HG02938 (cell line): Measurements from ENCODE around the gene FGF18.
"Not testable (repeated sequence)": the region's sequence is repeated elsewhere in the genome, so short reads cannot be mapped to it uniquely, and the experiment has no call there.

Experiments used
- ATAC-seq: cut with Tn5 transposase; IDR thresholded peaks from one replicate; pipeline ENCODE4 v1.9.1; 2021; ENCODE audit warnings: mild to moderate bottlenecking, moderate library complexity; ENCODE audit not compliant: unreplicated experiment

FGF18 gene

GRCh38 chr5:171492781-171493180, 73.3 kb downstream of the FGF18 start:
- ATAC-seq = no peak

GRCh38 chr5:171493646-171494393, 74.4 kb downstream of the FGF18 start:
- no peak for ATAC-seq

GRCh38 chr5:171494452-171495121, 75.1 kb downstream of the FGF18 start:
- no peak for ATAC-seq

GRCh38 chr5:171495122-171495700, 75.8 kb downstream of the FGF18 start:
- ATAC-seq = no peak

- ATAC-seq = no peak
Measured at GRCh38 chr5:171496456-171496855, 77.0 kb downstream of the FGF18 start.

GRCh38 chr5:171497494-171497893, 78.0 kb downstream of the FGF18 start:
- not testable (repeated sequence) for ATAC-seq

GRCh38 chr5:171498166-171498565, 78.7 kb downstream of the FGF18 start:
- no peak for ATAC-seq

GRCh38 chr5:171499611-171500010, 80.2 kb downstream of the FGF18 start:
- ATAC-seq = no peak

- ATAC-seq = no peak
Measured at GRCh38 chr5:171505473-171506043, 86.1 kb downstream of the FGF18 start.

- no peak for ATAC-seq
Measured at GRCh38 chr5:171506951-171507350, 87.5 kb downstream of the FGF18 start.
